GM23338 (cell line): ENCODE results near the gene POU2F3. TPM values are rescaled to one million over a fixed set of nuclear protein-coding genes. Genes with fewer than 3 reads are reported as not detected.
A peak's percentile ranks its signal among the peaks of the same experiment; 100 is the strongest.

ENCODE experiments used
- ATAC-seq: fragments of 200-7000 bp; cut with Tn5 transposase; 3 replicates; pipeline ENCODE4 v1.9.1; 2020
- DNase-seq: peaks from one replicate; pipeline ENCODE4 v3.0.0-alpha.2; 2015; ENCODE audit warnings: low spot score
- H2AFZ ChIP-seq: fragments of 200-600 bp; sonication (generic); 2 replicates; pipeline ENCODE4 v1.8.0; 2016; ENCODE audit warnings: antibody characterized with exemption, mild to moderate bottlenecking, moderate library complexity
- H3F3A ChIP-seq: fragments of 200-600 bp; sonication (generic); replicated peaks from 2 replicates; pipeline ENCODE4 v1.8.0; 2017; ENCODE audit warnings: antibody characterized with exemption, mixed run types, low read depth
- H3K27ac ChIP-seq: fragments of 200-600 bp; sonication (generic); 2 replicates; pipeline ENCODE4 v1.6.1; 2016; ENCODE audit warnings: low read depth
- H3K27me3 ChIP-seq: fragments of 200-600 bp; sonication (generic); 2 replicates; pipeline ENCODE4 v1.8.0; 2016; ENCODE audit warnings: mild to moderate bottlenecking, mixed run types, moderate library complexity; ENCODE audit not compliant: insufficient read depth
- H3K36me3 ChIP-seq: fragments of 200-600 bp; sonication (generic); 2 replicates; pipeline ENCODE4 v1.8.0; 2016; ENCODE audit warnings: mild to moderate bottlenecking; ENCODE audit not compliant: insufficient read depth
- H3K4me1 ChIP-seq: fragments of 200-600 bp; sonication (generic); 2 replicates; pipeline ENCODE4 v1.8.0; 2016; ENCODE audit warnings: mild to moderate bottlenecking, moderate library complexity; ENCODE audit not compliant: insufficient read depth
- H3K4me2 ChIP-seq: fragments of 200-600 bp; sonication (generic); 2 replicates; pipeline ENCODE4 v1.7.1; 2017; ENCODE audit warnings: mixed run types
- H3K4me3 ChIP-seq: fragments of 200-600 bp; sonication (generic); 2 replicates; pipeline ENCODE4 v1.6.1; 2016; ENCODE audit warnings: mixed run types
- H3K79me2 ChIP-seq: fragments of 200-600 bp; sonication (generic); replicated peaks from 2 replicates; pipeline ENCODE4 v1.8.0; 2017; ENCODE audit warnings: mild to moderate bottlenecking; ENCODE audit not compliant: insufficient read depth
- H3K9me2 ChIP-seq: fragments of 200-600 bp; sonication (generic); 2 replicates; pipeline ENCODE4 v1.8.0; 2017; ENCODE audit not compliant: insufficient read depth
- H4K20me1 ChIP-seq: fragments of 200-600 bp; sonication (generic); replicated peaks from 2 replicates; pipeline ENCODE4 v1.8.0; 2017; ENCODE audit warnings: mild to moderate bottlenecking; ENCODE audit not compliant: insufficient read depth
- H3K27ac Mint-ChIP-seq: 2 replicates; pipeline ENCODE4 v1.8.0; 2020; ENCODE audit warnings: inconsistent platforms, mild to moderate bottlenecking, moderate library complexity, mixed read lengths
- H3K27me3 Mint-ChIP-seq: 3 replicates; pipeline ENCODE4 v1.8.0; 2022; ENCODE audit warnings: low read depth, mild to moderate bottlenecking, moderate library complexity, mixed read lengths, inconsistent platforms; ENCODE audit not compliant: insufficient read depth, poor library complexity
- H3K36me3 Mint-ChIP-seq: 3 replicates; pipeline ENCODE4 v1.8.0; 2021; ENCODE audit warnings: low read depth, mild to moderate bottlenecking, inconsistent platforms, moderate library complexity, mixed read lengths
- H3K4me1 Mint-ChIP-seq: 3 replicates; pipeline ENCODE4 v1.8.0; 2020; ENCODE audit warnings: mild to moderate bottlenecking, inconsistent platforms, mixed read lengths
- H3K4me3 Mint-ChIP-seq: 3 replicates; pipeline ENCODE4 v1.8.0; 2021; ENCODE audit warnings: moderate library complexity, mild to moderate bottlenecking, inconsistent platforms, mixed read lengths
- H3K9me3 Mint-ChIP-seq: 3 replicates; pipeline ENCODE4 v1.8.0; 2020; ENCODE audit warnings: moderate library complexity, mild to moderate bottlenecking, inconsistent platforms, mixed read lengths
- CREB1 ChIP-seq: fragments of 250-450 bp; sonication (Bioruptor Pico); IDR thresholded peaks from 2 replicates; pipeline ENCODE4 v1.5.0; 2020; ENCODE audit warnings: low read depth, mild to moderate bottlenecking, moderate library complexity
- CTCF ChIP-seq, 2 experiments: fragments of 200-600 bp in 1 of 2; sonication (generic) in 1 of 2; conservative IDR thresholded peaks; 2 replicates each; pipeline versions ENCODE4 v1.5.1 to v1.6.1; 2016 to 2017; ENCODE audit warnings: antibody characterized with exemption in 2 of 2, low read depth in 2 of 2, mild to moderate bottlenecking in 2 of 2, moderate library complexity in 1 of 2
- EZH2phosphoT487 ChIP-seq: fragments of 200-600 bp; sonication (generic); IDR thresholded peaks from one replicate; pipeline ENCODE4 v1.8.1; 2018; ENCODE audit warnings: antibody characterized with exemption; ENCODE audit not compliant: unreplicated experiment
- ZNF331 ChIP-seq: fragments of 250-450 bp; sonication (Bioruptor Pico); IDR thresholded peaks from 2 replicates; pipeline ENCODE4 v1.5.0; 2020; ENCODE audit warnings: low read depth, mild to moderate bottlenecking, moderate library complexity
- ZNF462 ChIP-seq: fragments of 250-450 bp; sonication (Bioruptor Pico); IDR thresholded peaks from 2 replicates; pipeline ENCODE4 v1.5.0; 2020; ENCODE audit warnings: mild to moderate bottlenecking, moderate library complexity
- polyA plus RNA-seq: library from polyadenylated mRNA; unstranded; fragments of >200 nt; fragmentation: Nextera tagmentation; extraction: Ambion mirVana; gene quantifications from 2 replicates; pipeline ENCODE4 v1.2.1, GENCODE V29; 2016
- total RNA-seq: library from RNA; depleted of rRNA; stranded (reverse); fragments of >200 nt; shearing (Covaris generic); gene quantifications from 2 replicates; pipeline ENCODE4 v1.2.3, GENCODE V29; 2014

POU2F3 gene
- total and polyA plus RNA-seq, 2 experiments from 2014 or later: 0.45 to 0.79 TPM

DNA sequence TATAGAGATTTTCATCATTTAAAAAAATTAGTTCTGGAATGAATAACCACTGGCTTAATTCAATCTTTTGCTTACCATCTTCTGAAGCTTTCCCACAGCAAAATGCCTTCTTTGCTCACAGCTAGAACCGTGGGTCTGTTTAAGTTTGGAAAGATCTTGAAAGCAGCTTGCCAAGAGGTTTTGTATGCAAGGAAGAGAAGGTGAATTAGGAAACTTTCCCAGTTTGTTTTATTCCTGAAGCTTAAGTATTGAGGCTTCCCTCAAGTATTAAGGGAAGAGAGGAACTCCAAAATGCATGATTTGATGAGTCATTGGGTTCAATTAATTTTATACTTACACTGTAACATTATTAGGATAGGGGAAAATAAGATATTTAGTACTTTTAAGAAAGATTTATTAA lies 94.4 kb downstream of the POU2F3 start (continued):
- TF ChIP-seq ZNF331 (CRISPR knock-in tag) (no peak), CREB1 (no peak), ZNF462 (no peak)

- H3K4me1 ChIP-seq: peaks cover 27% of the 10 kb centered on the region
- Mint-ChIP-seq H3K36me3 (peaks cover 4% of the 10 kb centered on the region; the same call in 2 of the 3 replicates), H3K4me3 (peak overlapping the region; percentile 72), H3K9me3 (no peaks in the 10 kb centered on the region), H3K27ac (no peak overlapping the region), H3K4me1 (peaks cover 25% of the 10 kb centered on the region), H3K27me3 (peaks cover 4% of the 10 kb centered on the region)
- DNase-seq (peak; percentile 79), ATAC-seq (no peak; the same call in 2 of the 3 replicates)
- H3K27ac ChIP-seq: no peak overlapping the region
- no peaks in the 10 kb centered on the region for H3K9me2 ChIP-seq
- peak overlapping the region; percentile 74 for H3K4me2 ChIP-seq
- H3K36me3 ChIP-seq: no peaks in the 10 kb centered on the region
- peaks cover 32% of the 10 kb centered on the region for H3K79me2 ChIP-seq
- H3K4me3 ChIP-seq: peak overlapping the region; percentile 91
- H3K27me3 ChIP-seq: no peaks in the 10 kb centered on the region
- TF ChIP-seq CTCF (conservative IDR thresholded peaks at IDR 0.05; ENCODE audit: low read depth in 2 of 2) (peak; percentile 75), EZH2phosphoT487 (no peak)
- peak overlapping the region; percentile 96 for H2AFZ ChIP-seq
- no peaks in the 10 kb centered on the region for H3F3A ChIP-seq
- H4K20me1 ChIP-seq: no peaks in the 10 kb centered on the region; the same call in 1 of the 2 replicates
These were observed 95.0 kb downstream of the POU2F3 start for GRCh38 chr11:120334894-120335462.
